Adrenal gland (tissue), 12 donors: ENCODE results near the gene BARD1. TPM values are rescaled to one million over a fixed set of nuclear protein-coding genes. Genes with fewer than 3 reads are reported as not detected.

ENCODE experiments used
- DNase-seq, 7 donors: peaks; one replicate each; pipeline ENCODE4 v3.0.0-alpha.2; 2019 to 2020
- H3K27ac ChIP-seq, 5 donors: fragments of 200-600 bp; sonication (generic) in 4 of 5; 1 replicate in 3 of 5; 2 replicates in 2 of 5; pipeline versions ENCODE4 v1.5.1 to v1.8.0; 2016 to 2020; ENCODE audit warnings: mild to moderate bottlenecking in 1 of 5
- H3K27me3 ChIP-seq: fragments of 200-600 bp; 2 replicates; pipeline ENCODE4 v1.8.0; 2021
- H3K36me3 ChIP-seq, 2 donors: fragments of 200-600 bp; replicated peaks in 1 of 2; 1 replicate in 1 of 2; 2 replicates in 1 of 2; pipeline versions ENCODE4 v1.5.1 to v1.8.0; 2018 to 2022
- H3K4me1 ChIP-seq, 2 donors: fragments of 200-600 bp; replicated peaks in 1 of 2; 1 replicate in 1 of 2; 2 replicates in 1 of 2; pipeline versions ENCODE4 v1.5.1 to v1.8.0; 2018 to 2021
- H3K4me3 ChIP-seq, 4 donors: fragments of 200-600 bp; sonication (generic) in 3 of 4; one replicate each; pipeline ENCODE4 v1.5.1; 2016 to 2018
- H3K9me3 ChIP-seq, 3 donors: fragments of 200-600 bp; sonication (generic) in 1 of 3; replicated peaks in 1 of 3; 1 replicate in 2 of 3; 2 replicates in 1 of 3; pipeline versions ENCODE4 v1.5.1 to v1.8.0; 2016 to 2021
- CTCF ChIP-seq, 6 experiments: fragments of 450-650 bp in 4 of 6; fragments of 200-600 bp in 2 of 6; sonication (generic) in 1 of 6; IDR thresholded peaks; 1 replicate in 5 of 6; 2 replicates in 1 of 6; pipeline versions ENCODE4 v1.5.1 to v1.8.0; 2016 to 2021; ENCODE audit warnings: antibody characterized with exemption in 6 of 6, mild to moderate bottlenecking in 2 of 6, moderate library complexity in 1 of 6
- POLR2A ChIP-seq, 2 donors: fragments of 450-650 bp; IDR thresholded peaks; one replicate each; pipeline ENCODE4 v1.6.1; 2017; ENCODE audit warnings: antibody characterized with exemption in 2 of 2, mild to moderate bottlenecking in 2 of 2, moderate library complexity in 1 of 2
- WGBS, 4 donors: extraction: QIAGEN DNeasy Blood & Tissue Kit in 2 of 4; methylation state at CpG; one replicate each; pipeline versions ENCODE4 v1.1.5 to v1.1.7; 2013 to 2017; 5-methylcytosine and 5-hydroxymethylcytosine counted together
- intact Hi-C, 2 donors: fragments of 100-400 bp; cut with DNase I; formaldehyde crosslinking; loops; one replicate each; pipeline versions ENCODE4 v1.14.1 to v1.15.0; 2022 to 2023
- polyA plus RNA-seq, 3 donors: library from polyadenylated mRNA; stranded (reverse); fragments of 200-250 nt in 2 of 3; fragments of 350-450 nt in 1 of 3; fragmentation: Illumina TruSeq in 1 of 3; extraction: RNeasy Lipid Tissue Mini Kit (QIAGEN cat#74804) in 1 of 3; gene quantifications; one replicate each; pipeline ENCODE4 v1.2.3, GENCODE V29; 2013 to 2014
- total RNA-seq, 9 donors: library from RNA; depleted of rRNA in 4 of 9; stranded (reverse); fragments of >200 nt in 4 of 9; fragments of 120-200 nt in 1 of 9; fragmentation: NEBNext Ultra II Directional in 1 of 9; extraction: Animal tissue kit (Norgen Biotek cat#: 25700) in 1 of 9; gene quantifications; one replicate each; pipeline versions ENCODE4 v1.1.0 to v1.2.4, GENCODE V29; 2013 to 2023
- donor health status: healthy with polysubstance abuse.
- donor health status: Bipolar disorder and iron deficiency.
- donor health status: DM: yes; HTN: yes; CAD: no.
- donor health status: DM: no; HTN: no; CAD: no.
- donor health status: DM: no; HTN: no; CAD: no.
- donor health status: DM: yes; HTN: yes; CAD: no.

BARD1 gene
- total and polyA plus RNA-seq, 12 donors = 0.71 to 12.7 (median 3.9) TPM

DNA sequence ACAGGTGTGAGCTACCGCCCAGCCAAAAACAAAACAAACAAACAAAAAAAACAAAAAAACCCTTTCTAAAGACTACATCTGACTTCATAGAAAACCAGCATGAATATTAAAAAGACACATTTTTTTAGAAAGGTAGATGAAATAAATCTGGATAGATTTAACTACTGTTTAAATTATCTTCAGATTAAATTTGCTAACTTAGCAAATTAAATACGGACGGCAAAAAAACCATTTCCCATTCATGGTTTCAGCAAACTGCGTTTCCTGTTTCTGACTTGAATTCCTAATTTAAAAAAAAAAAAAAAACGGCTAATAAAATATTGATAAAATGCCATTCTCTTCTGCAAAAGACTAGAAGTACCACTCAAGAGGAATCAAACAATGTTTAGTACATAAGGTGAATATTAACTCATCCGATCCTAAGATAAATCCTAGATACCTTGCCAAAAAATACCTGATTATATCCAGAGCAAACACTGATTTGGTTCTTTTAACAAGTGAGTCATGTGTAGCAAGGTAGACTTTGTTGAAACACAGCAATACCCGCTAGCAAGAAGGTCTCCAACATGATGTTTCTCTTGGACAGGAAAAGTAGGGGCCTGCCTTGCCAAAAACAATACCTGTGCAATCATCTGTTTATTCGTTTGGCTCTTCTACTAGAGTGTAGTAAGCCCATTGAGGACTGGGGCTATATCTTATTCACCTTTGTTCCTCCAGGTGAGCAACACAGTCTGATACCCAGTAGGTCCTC lies 96.2 kb downstream of the BARD1 start:
- H3K4me3 ChIP-seq = no peak overlapping the region
- no peaks in the 10 kb centered on the region for H3K27me3 ChIP-seq
- no peaks in the 10 kb centered on the region for H3K9me3 ChIP-seq
- no peak overlapping the region for H3K27ac ChIP-seq
- H3K4me1 ChIP-seq = no peaks in the 10 kb centered on the region
- 67 to 72% (median 69%) methylated on average over 8 of the region's 8 CpGs for WGBS, 4 donors
- no peak for DNase-seq
- intact Hi-C loops = no loop called here
- H3K36me3 ChIP-seq = no peaks in the 10 kb centered on the region
- no peak for TF ChIP-seq POLR2A (IDR thresholded peaks at IDR 0.05)
- TF ChIP-seq CTCF (IDR thresholded peaks at IDR 0.05) = no peak

DNA sequence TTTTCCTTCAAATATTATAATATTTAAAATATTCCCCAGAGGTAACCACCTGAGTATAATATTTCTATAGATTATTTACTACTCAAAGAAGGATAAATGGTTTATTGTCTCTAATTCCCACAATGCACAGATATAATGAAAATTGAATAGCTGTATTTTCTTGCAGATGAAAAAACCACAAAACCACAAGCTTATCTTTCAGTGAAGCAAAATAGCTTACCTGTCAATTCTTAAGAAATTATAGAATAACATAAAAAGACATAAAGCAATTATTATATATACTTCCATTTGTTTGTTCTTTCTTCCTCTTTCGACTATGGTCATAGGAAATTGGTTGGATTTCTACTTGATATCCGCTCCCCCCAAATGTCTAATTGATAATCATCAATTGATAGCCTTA lies 98.8 kb downstream of the BARD1 start:
- WGBS, 4 donors = 92 to 96% (median 94%) methylated on average over 2 of the region's 2 CpGs
- Histone ChIP-seq H3K36me3 (no peaks in the 10 kb centered on the region), H3K27me3 (no peaks in the 10 kb centered on the region), H3K27ac (no peak overlapping the region), H3K4me3 (no peak overlapping the region), H3K4me1 (no peaks in the 10 kb centered on the region), H3K9me3 (no peaks in the 10 kb centered on the region)
- no peak for DNase-seq
- TF ChIP-seq POLR2A (IDR thresholded peaks at IDR 0.05) (no peak), CTCF (IDR thresholded peaks at IDR 0.05) (no peak)
- intact Hi-C loops = no loop called here

DNA sequence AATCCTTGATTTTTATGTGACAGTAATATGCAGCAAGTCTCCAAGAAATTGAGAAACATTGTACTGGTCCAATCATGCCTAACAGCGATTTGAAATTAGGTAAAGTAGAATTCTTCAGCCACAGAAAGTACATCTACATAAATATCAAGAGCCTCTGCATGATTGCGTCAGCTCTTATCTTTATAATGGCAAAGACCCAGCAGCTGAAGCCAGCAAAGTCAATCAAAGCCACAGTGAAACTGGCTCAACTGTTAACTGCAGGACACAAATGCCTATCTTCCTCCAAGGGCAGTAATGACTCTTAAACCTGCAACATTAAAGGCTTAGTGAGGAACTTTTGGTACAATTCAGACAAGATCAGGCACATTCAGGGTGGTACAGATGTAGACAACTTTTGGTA lies 102.5 kb downstream of the BARD1 start:
- intact Hi-C loops = no loop called here
- 26 to 45% (median 27%) methylated on average over 2 of the region's 2 CpGs for WGBS, 4 donors
- peak in 6 of 7 donors; percentile 32 to 70 (median 54) for DNase-seq
- no peaks in the 10 kb centered on the region for H3K27me3 ChIP-seq
- H3K36me3 ChIP-seq = no peaks in the 10 kb centered on the region
- H3K27ac ChIP-seq = no peak overlapping the region
- H3K4me1 ChIP-seq = no peaks in the 10 kb centered on the region
- H3K4me3 ChIP-seq = no peak overlapping the region
- TF ChIP-seq CTCF (IDR thresholded peaks at IDR 0.05) (no peak), POLR2A (IDR thresholded peaks at IDR 0.05) (no peak)
- no peaks in the 10 kb centered on the region for H3K9me3 ChIP-seq

DNA sequence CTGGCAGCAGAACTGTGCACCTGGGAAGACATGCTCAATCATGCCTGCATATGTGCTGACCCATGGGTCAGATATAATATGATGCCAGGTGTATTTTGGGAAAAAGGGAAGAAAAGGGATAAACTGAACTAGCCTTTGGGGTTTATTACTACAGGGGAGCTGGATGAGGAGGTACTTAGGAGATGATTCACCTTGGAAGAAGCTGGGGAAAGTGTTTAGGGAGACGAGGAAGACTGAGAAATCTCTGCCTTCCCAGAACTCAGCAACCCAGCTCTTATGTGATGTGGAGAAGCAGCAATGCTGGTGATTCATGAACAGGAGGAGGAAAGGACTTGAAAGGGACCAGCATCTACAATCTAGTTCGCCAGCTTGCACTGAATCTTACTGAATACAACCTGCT lies 110.2 kb downstream of the BARD1 start:
- DNase-seq = no peak
- H3K4me3 ChIP-seq = no peak overlapping the region
- H3K4me1 ChIP-seq = no peaks in the 10 kb centered on the region
- no peaks in the 10 kb centered on the region for H3K27me3 ChIP-seq
- WGBS, 4 donors = 39 to 46% (median 42%) methylated on average over 2 of the region's 2 CpGs
- H3K36me3 ChIP-seq = no peaks in the 10 kb centered on the region
- intact Hi-C loops = no loop called here
- no peak for TF ChIP-seq CTCF (IDR thresholded peaks at IDR 0.05)
- TF ChIP-seq POLR2A (IDR thresholded peaks at IDR 0.05) = no peak
- no peaks in the 10 kb centered on the region for H3K9me3 ChIP-seq
- H3K27ac ChIP-seq = no peak overlapping the region
